ENCODE results near the gene CALM3. TPM values are rescaled to one million over a fixed set of nuclear protein-coding genes. Genes with fewer than 3 reads are reported as not detected.

CALM3 gene
- total RNA-seq, 1 experiment from 2014 or later: 343 TPM

DNA sequence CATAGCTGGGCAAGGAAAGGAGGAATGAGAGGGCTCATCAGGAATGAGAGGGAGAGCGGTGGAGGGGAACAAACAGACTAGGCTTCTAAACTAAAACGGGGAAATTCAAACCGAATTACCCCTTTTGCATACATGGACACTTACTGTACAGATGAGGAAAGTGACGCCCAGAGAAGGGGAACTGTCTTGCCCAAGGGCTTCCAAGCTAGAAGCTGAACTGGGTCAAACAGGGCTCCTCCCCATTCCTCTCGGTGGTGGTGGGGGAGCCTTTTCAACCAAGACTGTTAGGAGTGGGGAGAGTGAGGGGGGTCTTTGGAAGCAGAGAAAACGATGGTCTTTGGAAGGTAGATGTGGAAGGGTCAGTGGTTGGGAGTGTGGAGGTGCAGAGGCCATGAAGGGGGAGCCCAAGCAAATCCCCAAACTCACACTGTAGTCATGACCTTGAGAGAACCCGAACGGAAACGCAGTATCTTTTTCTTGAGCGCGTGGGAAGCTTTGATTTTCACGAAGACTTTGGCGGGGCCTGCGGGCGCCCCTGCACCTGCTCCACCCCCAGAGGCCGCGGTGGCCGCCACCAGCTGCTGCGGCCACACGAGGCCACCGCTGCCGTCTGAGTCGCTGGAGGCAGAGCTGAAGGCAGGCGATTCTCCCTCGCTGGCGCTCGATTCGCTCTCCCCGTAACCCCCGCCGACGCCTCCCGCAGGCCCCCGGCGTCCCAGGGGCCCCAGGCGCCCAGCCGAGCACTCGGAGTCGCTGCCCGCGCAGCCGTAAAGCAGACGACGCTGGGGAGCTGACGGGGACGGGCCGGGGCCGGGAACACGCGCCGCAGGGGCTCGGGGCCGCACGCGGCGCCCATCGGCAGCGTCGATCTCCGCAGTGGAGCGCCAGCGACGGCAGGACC lies 47.2 kb downstream of the CALM3 start:
- no CpG with 5 or more reads among the region's 63 CpGs for WGBS (ENCODE audit: extremely low coverage, insufficient read length, low lambda C conversion rate)
- H3K27me3 ChIP-seq (ENCODE audit: insufficient read depth, low read length): peaks cover 26% of the 10 kb centered on the region
- no peak overlapping the region for H3K18ac ChIP-seq (ENCODE audit: insufficient read length, low read depth, low read length)
- no peak for TF ChIP-seq CTCF (conservative IDR thresholded peaks at IDR 0.05)
- no peak overlapping the region for H2BK12ac ChIP-seq (ENCODE audit: insufficient read length, low read depth, low read length)
- H3K9ac ChIP-seq (ENCODE audit: extremely low read depth, insufficient read length, low read length): no peak overlapping the region
- H3K4me1 ChIP-seq (ENCODE audit: insufficient read depth, low read length): no peaks in the 10 kb centered on the region
- H3K4ac ChIP-seq (ENCODE audit: low read depth, low read length): no peak overlapping the region
- H3T11ph ChIP-seq (ENCODE audit: low read length): no peak overlapping the region
- H4K91ac ChIP-seq (ENCODE audit: insufficient read length, low read depth, low read length): no peak overlapping the region
- H2BK20ac ChIP-seq (ENCODE audit: low read depth, low read length, poor library complexity, severe bottlenecking): no peak overlapping the region
- H4K20me1 ChIP-seq (ENCODE audit: control insufficient read depth, insufficient read depth, insufficient read length): no peaks in the 10 kb centered on the region
- H3K56ac ChIP-seq (ENCODE audit: insufficient read length, low read depth, low read length): no peak overlapping the region
- H4K5ac ChIP-seq (ENCODE audit: insufficient read length, low read depth, low read length): no peak overlapping the region
- H3K9me3 Mint-ChIP-seq: peaks cover 2 to 13% of the 10 kb centered on the region in 2 experiments
- no peak overlapping the region; the same call in 1 of the 2 replicates for H2BK15ac ChIP-seq (ENCODE audit: low read depth, low read length)
- no peaks in the 10 kb centered on the region for H3K9me3 ChIP-seq (ENCODE audit: control insufficient read depth, low read depth, low read length)
- no peaks in the 10 kb centered on the region for H3K79me2 ChIP-seq (ENCODE audit: insufficient read depth, low read length)
- H4K8ac ChIP-seq (replicated peaks; ENCODE audit: insufficient read length, low read depth, low read length): no peak overlapping the region
- H3K4me1 Mint-ChIP-seq: peaks cover 4 to 16% of the 10 kb centered on the region in 2 experiments; a peak in 3 of 4 replicates
- no peaks in the 10 kb centered on the region for H3K79me1 ChIP-seq (ENCODE audit: insufficient read depth, low read depth, low read length, poor library complexity, severe bottlenecking)
- H3K27ac ChIP-seq (ENCODE audit: insufficient read length, low read depth, low read length): no peak overlapping the region
- peak overlapping the region; percentile 31 to 69 for H3K4me3 Mint-ChIP-seq
- no peak overlapping the region for H2BK5ac ChIP-seq (ENCODE audit: insufficient read length, low read length)
- H2BK120ac ChIP-seq (ENCODE audit: low read depth, low read length, poor library complexity, severe bottlenecking): no peak overlapping the region
- no peak overlapping the region for H2AK5ac ChIP-seq (ENCODE audit: insufficient read length, low read length)
- no peak overlapping the region for H2AFZ ChIP-seq (ENCODE audit: low read length)
- no peak overlapping the region; the same call in 1 of the 2 replicates for H3K14ac ChIP-seq (ENCODE audit: insufficient read depth, low read length)
- peaks cover 87% of the 10 kb centered on the region for H3K27me3 Mint-ChIP-seq (ENCODE audit: low read depth)
- no peak for DNase-seq
- peaks cover 0 to 3% (median 3%) of the 10 kb centered on the region in 3 experiments; a peak in 4 of 7 replicates for H3K36me3 Mint-ChIP-seq (ENCODE audit: insufficient read depth in 1 of 3, low read depth in 3 of 3)
- no peak overlapping the region for H3K27ac Mint-ChIP-seq
- peak overlapping the region; percentile 10 for H3K4me2 ChIP-seq (ENCODE audit: insufficient read depth, insufficient read length, low read length)
- H3K23me2 ChIP-seq (ENCODE audit: insufficient read length, low read depth, low read length, poor library complexity, severe bottlenecking): no peaks in the 10 kb centered on the region
- no peak overlapping the region for H3K23ac ChIP-seq (ENCODE audit: insufficient read length, low read depth, low read length)

Measured in H9 (cell line).